Cardiac septum (tissue), 1 donor: Measurements from ENCODE around the gene GABRP. TPM values are rescaled to one million over a fixed set of nuclear protein-coding genes. Genes with fewer than 3 reads are reported as not detected.

Source experiments
- DNase-seq: peaks from one replicate; pipeline ENCODE4 v3.0.0-alpha.2; 2020; ENCODE audit warnings: low spot score
- intact Hi-C: fragments of 100-400 bp; cut with DNase I; formaldehyde crosslinking; loops from one replicate; pipeline ENCODE4 v1.14.0; 2022
- long read RNA-seq: library from polyadenylated mRNA; unstranded; transcript quantifications from one replicate; pipeline ENCODE4 v2.0.0, GENCODE V29; 2021
- total RNA-seq: library from RNA; stranded (reverse); fragmentation: NEBNext Ultra II Directional; extraction: Animal tissue kit (Norgen Biotek cat#: 25700); gene quantifications from one replicate; pipeline ENCODE4 v1.2.1, GENCODE V29; 2021
- donor health status: DM: no; HTN: no; CAD: no.

The GABRP gene
- total RNA-seq, result 0.30 TPM
- long read RNA-seq, result 0 reads

DNA sequence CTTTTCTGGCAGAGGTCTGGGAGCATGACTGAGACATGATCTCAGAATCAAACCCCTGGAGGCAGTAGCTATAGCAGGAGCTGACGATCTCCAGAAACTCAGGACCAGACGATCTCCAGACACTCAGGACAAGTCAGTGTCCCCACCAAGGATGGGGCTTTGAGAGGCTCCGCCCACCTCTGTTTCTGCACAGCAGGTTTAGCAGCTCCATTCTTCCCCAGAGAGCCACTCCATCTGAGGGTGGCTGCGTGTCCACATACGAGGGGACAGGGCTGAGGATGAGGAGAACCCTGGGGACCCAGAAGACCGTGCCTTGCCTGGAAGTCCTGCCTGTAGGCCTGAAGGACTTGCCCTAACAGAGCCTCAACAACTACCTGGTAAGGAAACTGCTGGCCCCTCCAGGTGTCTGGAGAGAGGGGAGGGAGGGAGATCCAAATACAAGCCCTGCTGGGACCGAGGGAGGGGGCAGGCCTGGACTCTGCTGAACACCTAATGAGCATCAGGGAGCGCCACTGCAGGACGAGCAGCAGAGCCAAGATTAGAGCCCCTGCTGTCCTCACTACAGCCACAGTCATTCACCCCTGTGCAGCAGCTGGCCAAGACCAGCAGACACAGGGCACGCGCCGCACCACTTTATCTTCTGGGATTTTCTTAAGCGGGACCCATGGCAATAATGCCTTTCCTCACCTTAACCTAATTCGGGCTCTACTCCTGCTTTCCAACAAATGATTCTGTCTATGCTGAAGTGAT lies at the start of gene GABRP:
GABRP (plus strand) TSS at position 228 of the 750 bp plus-strand sequence. CDS start 4,891 bp downstream, outside the sequence.
- intact Hi-C loops, result no loop called here
- DNase-seq, result peak; percentile 58

- DNase-seq, result no peak
- intact Hi-C loops, result no loop called here
Observed at GRCh38 chr5:170736966-170737365, 46.6 kb upstream of the GABRP start.

DNA sequence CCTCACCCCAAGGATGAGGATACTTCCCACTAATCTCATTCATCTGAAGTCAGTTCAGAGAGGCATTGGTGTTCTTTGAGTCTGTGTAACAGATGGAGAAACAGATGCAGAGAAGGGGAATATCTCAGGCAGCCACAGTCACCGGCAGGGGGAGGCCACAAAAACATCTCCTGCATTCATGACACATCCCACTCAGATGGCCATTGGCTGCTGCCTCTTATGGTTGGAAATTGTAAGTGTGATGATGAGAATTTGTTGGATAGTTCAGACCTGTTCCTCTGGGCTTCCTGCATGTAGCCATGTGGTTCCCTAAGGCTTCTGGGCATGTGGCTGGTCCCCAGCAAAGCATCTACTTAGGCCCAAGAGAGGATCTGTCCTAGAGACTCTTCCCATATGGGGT lies 45.9 kb upstream of the GABRP start:
- intact Hi-C loops, result no loop called here
- DNase-seq, result no peak

GRCh38 chr5:170738840-170739239 lies 44.7 kb upstream of the GABRP start:
- DNase-seq, result no peak
- intact Hi-C loops, result no loop called here

GRCh38 chr5:170739446-170739845 lies 44.1 kb upstream of the GABRP start:
- no peak for DNase-seq
- intact Hi-C loops, result no loop called here

GRCh38 chr5:170740551-170741205 lies 42.8 kb upstream of the GABRP start:
- DNase-seq, result no peak
- intact Hi-C loops, result loop anchor here (5.0 kb wide), 1 partner anchor 98 kb away; no protein-coding TSS in a partner anchor

DNA sequence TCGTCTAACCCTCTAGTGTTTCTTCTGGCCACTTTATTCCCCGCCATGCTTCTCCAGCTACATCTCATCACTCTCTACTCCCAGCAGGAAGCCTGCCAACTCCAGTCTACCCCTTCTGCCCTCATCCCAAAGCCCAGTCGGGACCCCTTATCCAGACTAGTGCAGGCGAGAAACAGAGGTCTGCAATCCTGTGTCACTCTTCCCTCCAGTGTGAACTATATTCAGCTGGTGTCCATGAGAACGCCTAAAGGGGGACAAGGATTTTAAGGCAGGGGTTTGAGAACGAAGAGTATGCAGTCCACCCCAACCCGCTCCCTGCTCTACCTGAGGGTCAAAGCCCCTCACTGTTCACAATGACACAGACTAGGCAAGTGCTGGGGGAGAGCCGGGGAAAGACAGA lies 41.7 kb upstream of the GABRP start:
- no peak for DNase-seq
- intact Hi-C loops, result loop anchor here (5.0 kb wide), 1 partner anchor 100 kb away; no protein-coding TSS in a partner anchor

GRCh38 chr5:170743876-170744212 lies 39.7 kb upstream of the GABRP start:
- no peak for DNase-seq
- intact Hi-C loops, result loop anchor here (1.0 to 5.0 kb wide), 2 partner anchors 47 to 102 kb away; no protein-coding TSS in a partner anchor

- intact Hi-C loops, result no loop called here
Observed at GRCh38 chr5:170745481-170746071, 37.9 kb upstream of the GABRP start.

GRCh38 chr5:170746075-170746960 lies 37.2 kb upstream of the GABRP start:
- intact Hi-C loops, result no loop called here
- DNase-seq, result no peak

More at GRCh38 chr5:170745481-170746071, 37.9 kb upstream of the GABRP start:
- DNase-seq, result peak; percentile 82

DNA sequence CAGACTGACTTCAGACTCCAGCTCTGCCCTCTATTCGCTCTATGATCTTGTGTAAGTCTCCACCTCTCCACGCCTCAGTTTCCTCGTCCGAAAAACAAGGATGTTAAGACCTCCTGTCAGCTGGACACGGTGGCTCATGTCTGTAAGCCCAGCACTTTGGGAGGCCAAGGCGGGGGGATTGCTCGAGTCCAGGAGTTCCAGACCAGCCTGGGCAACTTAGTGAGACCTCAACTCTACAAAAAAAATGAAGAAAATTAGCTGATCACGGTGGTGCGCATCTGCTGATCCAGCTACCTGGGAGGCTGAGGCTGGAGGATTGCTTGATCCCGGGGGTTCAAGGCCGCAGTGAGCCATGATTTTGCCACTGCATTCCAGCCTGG lies 36.6 kb upstream of the GABRP start:
- intact Hi-C loops, result no loop called here
- no peak for DNase-seq

DNA sequence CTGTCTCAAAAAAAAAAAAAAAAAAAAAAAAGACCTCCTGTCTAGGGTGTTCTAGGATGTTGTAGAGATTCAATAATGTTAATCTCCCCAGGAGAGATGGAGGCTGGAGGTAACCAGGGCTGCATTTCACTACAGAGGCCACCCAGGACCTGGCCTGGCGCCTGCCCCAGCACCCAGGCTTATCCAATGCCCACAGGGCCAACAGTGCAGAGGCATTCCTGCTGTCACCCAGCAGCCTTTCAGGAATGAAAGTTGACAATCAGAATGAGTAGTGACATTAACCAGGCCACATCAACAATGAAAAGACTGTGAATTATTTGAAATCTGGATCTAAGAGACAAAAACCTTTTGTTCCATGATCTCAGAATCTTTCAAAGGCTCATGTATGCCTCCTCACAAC lies 36.2 kb upstream of the GABRP start:
- intact Hi-C loops, result no loop called here
- no peak for DNase-seq

DNA sequence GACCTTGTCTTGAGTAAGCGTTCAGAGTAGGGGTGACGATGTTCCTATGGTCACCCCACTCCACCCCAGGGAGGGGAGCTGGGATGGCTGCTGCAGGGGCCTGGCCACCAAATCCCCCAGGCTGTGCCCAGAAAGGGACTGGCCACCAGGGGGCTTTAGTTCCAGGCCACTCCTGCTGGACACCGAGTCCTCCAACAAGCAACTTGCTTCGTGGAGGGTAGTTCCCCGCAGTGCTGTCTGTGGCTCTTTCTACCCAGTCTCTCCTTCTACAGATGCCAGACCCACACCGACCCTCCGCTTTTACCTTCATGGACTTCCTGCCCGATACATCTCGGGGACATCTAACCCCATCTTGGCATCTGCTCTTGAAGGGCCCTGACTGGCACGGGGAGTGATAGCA lies 35.7 kb upstream of the GABRP start:
- intact Hi-C loops, result no loop called here
- no peak for DNase-seq

- intact Hi-C loops, result no loop called here
- no peak for DNase-seq
Observed at GRCh38 chr5:170748951-170749471, 34.5 kb upstream of the GABRP start.

GRCh38 chr5:170749911-170750431 lies 33.6 kb upstream of the GABRP start:
- no peak for DNase-seq
- intact Hi-C loops, result no loop called here

- intact Hi-C loops, result no loop called here
- DNase-seq, result no peak
Observed at GRCh38 chr5:170750791-170751190, 32.7 kb upstream of the GABRP start.

GRCh38 chr5:170751631-170752030 lies 31.9 kb upstream of the GABRP start:
- intact Hi-C loops, result no loop called here

DNA sequence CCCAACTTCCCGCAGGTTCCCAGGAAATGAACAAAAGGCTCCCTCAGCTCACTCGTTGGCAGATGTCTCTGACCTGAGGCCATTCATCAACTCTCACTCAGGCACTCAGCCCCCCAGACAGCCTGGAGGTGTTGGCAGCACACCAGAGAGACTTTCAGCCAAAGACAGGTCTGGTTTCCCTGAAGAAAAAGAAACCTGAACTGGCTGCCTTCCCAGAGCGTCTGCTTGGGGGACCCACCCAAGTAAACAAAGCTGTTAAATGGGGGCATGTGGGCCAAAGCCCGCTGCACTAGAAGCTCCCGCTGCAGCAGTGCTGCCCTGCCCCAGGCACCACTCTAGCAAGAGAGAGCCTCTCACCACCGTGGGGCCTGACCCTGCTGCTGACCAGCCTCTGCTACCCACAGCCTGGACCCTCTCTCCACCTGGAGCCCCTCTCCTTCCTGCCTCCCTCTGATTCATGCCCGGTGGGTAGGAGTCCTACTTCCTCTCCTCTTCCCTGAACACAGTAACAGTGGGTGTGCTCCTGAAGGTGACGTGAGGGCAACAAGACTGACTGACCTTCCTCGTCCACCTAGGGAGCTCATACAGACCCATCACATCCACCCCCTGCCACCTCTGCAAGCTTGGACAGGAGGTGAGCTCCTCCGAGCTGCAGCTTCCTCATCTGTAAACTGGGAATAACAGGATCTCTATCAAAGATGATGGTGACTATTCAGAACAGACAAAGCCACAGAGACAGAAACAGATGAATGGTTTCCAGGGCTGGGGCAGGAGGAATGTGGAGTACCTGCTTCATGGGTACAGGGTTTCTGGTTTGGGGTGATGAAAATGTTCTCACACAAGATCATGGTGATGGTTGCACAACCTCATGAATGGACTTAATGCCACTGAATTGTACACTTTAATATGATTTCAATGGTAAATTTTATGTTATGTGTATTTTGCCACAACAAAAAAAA lies 31.0 kb upstream of the GABRP start:
- intact Hi-C loops, result no loop called here
- DNase-seq, result no peak

More at GRCh38 chr5:170751631-170752030, 31.9 kb upstream of the GABRP start:
- no peak for DNase-seq
